ENCODE data around the gene MAML3.

GRCh38 chr4:139902321-139903320 is 251.4 kb downstream of the MAML3 start:
- TF ChIP-seq POLR2A (IDR thresholded peaks at IDR 0.05; ENCODE audit: low read length) (no peak), GATA1 (IDR thresholded peaks at IDR 0.05; ENCODE audit: low read depth, low read length) (no peak)
